NB4 (cell line): ENCODE data around the gene ELOVL3.

Experiments
- POLR2A ChIP-seq: IDR thresholded peaks from 2 replicates; pipeline ENCODE4 v1.6.1; 2011; ENCODE audit warnings: mild to moderate bottlenecking; ENCODE audit not compliant: insufficient read length; ENCODE audit errors: extremely low read depth
- TF ChIP-seq, protein P1 (sequence below): IDR thresholded peaks from one replicate; pipeline ENCODE4 v1.5.1; 2012; ENCODE audit warnings: low read depth, low read length

DNA sequence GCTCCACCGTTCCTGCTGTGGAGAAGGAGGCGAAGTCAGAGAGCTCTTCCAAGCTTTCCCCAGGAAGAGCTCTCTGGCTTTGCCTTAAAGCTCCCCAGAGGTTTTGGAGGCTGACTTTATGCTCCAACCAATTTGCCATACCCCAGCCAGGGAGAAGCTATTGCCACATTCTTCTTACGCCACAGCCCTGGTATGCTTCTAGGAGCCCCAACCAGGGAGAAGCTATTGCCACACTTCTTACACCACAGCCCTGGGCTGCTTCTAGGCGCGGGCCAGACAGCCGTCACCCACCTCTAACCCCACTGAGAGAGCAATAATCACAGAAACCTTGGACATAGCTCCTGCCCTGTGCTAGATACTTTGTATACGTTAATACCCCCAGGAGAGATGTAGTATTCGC lies 951 bp downstream of the ELOVL3 start:
- TF ChIP-seq, protein P1, sequence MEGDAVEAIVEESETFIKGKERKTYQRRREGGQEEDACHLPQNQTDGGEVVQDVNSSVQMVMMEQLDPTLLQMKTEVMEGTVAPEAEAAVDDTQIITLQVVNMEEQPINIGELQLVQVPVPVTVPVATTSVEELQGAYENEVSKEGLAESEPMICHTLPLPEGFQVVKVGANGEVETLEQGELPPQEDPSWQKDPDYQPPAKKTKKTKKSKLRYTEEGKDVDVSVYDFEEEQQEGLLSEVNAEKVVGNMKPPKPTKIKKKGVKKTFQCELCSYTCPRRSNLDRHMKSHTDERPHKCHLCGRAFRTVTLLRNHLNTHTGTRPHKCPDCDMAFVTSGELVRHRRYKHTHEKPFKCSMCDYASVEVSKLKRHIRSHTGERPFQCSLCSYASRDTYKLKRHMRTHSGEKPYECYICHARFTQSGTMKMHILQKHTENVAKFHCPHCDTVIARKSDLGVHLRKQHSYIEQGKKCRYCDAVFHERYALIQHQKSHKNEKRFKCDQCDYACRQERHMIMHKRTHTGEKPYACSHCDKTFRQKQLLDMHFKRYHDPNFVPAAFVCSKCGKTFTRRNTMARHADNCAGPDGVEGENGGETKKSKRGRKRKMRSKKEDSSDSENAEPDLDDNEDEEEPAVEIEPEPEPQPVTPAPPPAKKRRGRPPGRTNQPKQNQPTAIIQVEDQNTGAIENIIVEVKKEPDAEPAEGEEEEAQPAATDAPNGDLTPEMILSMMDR, result no peak
- TF ChIP-seq POLR2A, result peak; percentile 24
